ENCODE measurements around the gene GNAO1. TPM values are rescaled to one million over a fixed set of nuclear protein-coding genes. Genes with fewer than 3 reads are reported as not detected.

The GNAO1 gene
- total and polyA plus RNA-seq, 9 of the 15 experiments (the other 6 are each of a cell fraction or from before 2014, with no cell fraction given), result 0.07 to 0.42 (median 0.08) TPM; not detected in 5

GRCh38 chr16:56356276-56357240, 165.3 kb downstream of the GNAO1 start (continued):
- TF ChIP-seq PKNOX1 (IDR thresholded peaks at IDR 0.05) (peak; percentile 9; the same call in 1 of the 2 replicates), NR2C2 (CRISPR knock-in tag; IDR thresholded peaks at IDR 0.05) (no peak), NR2C2 (tag; IDR thresholded peaks at IDR 0.05) (peak; percentile 75), E2F1 (CRISPR knock-in tag; IDR thresholded peaks at IDR 0.05) (0 out of 2 replicates have a peak, but pooled peaks have one; percentile 36), ZFP1 (CRISPR knock-in tag; IDR thresholded peaks at IDR 0.05) (no peak), NBN (IDR thresholded peaks at IDR 0.05; ENCODE audit: low read depth) (peak; percentile 25; the same call in 1 of the 2 replicates), HMGN3 (IDR thresholded peaks at IDR 0.05; ENCODE audit: borderline replicate concordance, extremely low read depth, insufficient read length, low read depth, low read length) (peak; percentile 77), MAX (CRISPR knock-in tag; IDR thresholded peaks at IDR 0.05) (peak; percentile 55), NFRKB (IDR thresholded peaks at IDR 0.05; ENCODE audit: low read depth) (no peak), STAG1 (CRISPR knock-in tag; IDR thresholded peaks at IDR 0.05; ENCODE audit: borderline replicate concordance) (no peak), TFAP4 (CRISPR knock-in tag; IDR thresholded peaks at IDR 0.05; ENCODE audit: borderline replicate concordance) (peak; percentile 74; the same call in 1 of the 2 replicates), MTA3 (IDR thresholded peaks at IDR 0.05; ENCODE audit: borderline replicate concordance) (no peak), LCOR (CRISPR knock-in tag; IDR thresholded peaks at IDR 0.05) (peak; percentile 78; the same call in 1 of the 2 replicates), RAD51 (IDR thresholded peaks at IDR 0.05; ENCODE audit: borderline replicate concordance, low read depth) (0 out of 2 replicates have a peak, but pooled peaks have one; percentile 10), TEAD4 (IDR thresholded peaks at IDR 0.05; ENCODE audit: low read length) (0 out of 2 replicates have a peak, but pooled peaks have one; percentile 1), TEAD4 (CRISPR knock-in tag; IDR thresholded peaks at IDR 0.05; ENCODE audit: borderline replicate concordance) (no peak), ESRRA (IDR thresholded peaks at IDR 0.05; ENCODE audit: borderline replicate concordance, low read depth) (peak; percentile 34; the same call in 1 of the 2 replicates), CCAR2 (IDR thresholded peaks at IDR 0.05; ENCODE audit: low read depth, low read length) (no peak), E2F6 (IDR thresholded peaks at IDR 0.05; ENCODE audit: borderline replicate concordance in 1 of 2, extremely low read depth in 1 of 2, insufficient read depth in 1 of 2, insufficient read length in 1 of 2, low read depth in 1 of 2, low read length in 1 of 2, poor library complexity in 1 of 2, severe bottlenecking in 1 of 2) (peak in 1 of 2 experiments; percentile 68)
